ENCODE results near the gene S100A2.
"Not testable (repeated sequence)": the region's sequence is repeated elsewhere in the genome, so short reads cannot be mapped to it uniquely, and the experiment has no call there.

S100A2 gene

DNA sequence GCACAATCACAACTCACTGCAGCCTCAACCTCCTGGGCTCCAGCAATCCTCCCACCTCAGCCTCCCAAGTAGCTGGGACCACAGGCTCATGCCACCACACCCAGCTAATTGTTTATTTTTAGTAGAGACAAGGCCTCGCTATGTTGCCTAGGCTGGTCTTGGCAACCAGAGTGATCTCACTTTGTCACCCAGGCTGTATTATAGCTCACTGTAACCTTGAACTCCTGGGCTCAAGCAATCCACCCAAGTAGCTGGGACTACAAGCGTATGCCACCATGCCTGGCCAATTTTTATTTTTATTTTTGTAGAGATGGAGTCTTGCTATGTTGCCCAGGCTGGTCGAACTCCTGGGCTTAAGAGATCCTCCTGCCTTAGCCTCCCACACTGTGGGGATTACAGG lies 3.6 kb downstream of the S100A2 start:
- not testable (repeated sequence) for FAIRE-seq

DNA sequence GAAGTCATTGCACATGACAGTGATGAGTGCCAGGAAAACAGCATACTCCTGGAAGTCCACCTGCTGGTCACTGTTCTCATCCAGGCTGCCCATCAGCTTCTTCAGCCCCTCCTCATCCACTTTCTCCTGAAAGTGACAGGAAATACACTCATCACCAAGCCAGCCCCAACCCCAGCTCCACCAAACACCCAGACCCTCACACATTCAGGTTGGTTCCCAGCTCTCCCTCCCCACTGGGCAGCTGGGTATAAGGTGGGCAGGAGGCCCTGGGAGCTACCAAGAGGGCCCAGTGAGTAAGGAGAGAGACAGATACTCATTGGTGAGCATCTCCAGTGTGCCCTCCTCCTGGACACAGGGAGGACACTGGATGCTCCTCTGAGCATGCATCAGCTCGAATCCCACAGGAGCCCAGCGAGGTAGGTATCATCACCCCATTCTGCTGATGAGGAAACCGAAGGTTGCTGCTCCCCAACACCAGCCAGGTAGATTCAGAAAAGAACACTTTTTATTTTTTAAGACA lies 4.1 kb downstream of the S100A2 start:
- no peak for FAIRE-seq

DNA sequence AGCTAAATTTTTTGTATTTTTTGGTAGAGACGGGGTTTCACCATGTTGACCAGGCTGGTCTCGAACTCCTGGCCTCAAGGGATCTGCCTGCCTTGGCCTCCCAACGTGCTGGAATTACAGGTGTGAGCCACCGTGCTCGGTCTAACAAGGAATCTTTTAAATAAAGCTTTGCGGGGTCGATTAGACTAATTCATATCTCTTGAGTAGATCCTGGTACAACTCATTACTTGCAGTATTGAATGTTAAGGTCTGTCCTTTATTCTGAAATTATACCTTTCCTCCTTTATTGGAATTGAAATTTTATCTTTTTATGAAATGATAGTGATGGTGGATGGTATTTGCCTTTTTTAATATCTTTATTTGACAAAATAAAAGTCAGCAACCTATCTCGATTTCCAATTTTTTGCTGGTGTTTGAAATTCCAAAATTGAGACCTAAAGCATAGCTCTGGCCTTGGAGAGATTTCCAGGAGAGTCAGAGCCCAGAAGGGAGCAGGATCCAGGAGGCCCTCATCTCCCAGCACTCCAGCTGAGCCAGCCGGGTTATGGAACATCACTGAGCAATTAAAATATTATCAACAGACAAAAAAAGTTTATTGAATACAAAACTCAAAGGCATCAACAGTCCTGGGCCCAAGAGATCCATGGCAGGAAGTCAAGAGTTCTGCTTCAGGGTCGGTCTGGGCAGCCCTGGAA lies 4.7 kb downstream of the S100A2 start:
- FAIRE-seq: no peak

DNA sequence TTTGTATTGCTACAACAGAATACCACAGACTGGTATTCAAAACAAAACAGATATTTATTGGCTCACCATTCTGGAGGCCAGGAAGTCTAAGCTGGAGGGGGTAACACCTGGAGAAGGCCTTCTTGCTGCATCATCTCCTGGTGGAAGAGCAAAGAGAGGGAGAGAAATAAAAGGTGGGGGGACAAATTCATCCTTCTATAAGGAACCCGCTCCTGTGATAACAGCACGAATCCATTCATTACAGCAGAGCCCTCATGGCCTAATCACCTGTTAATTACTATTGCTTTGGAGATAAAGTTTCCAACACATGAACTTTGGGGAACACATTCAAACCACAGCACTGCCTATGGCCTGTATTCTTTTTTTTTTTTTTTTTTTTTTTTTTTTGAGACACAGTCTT lies 5.4 kb downstream of the S100A2 start:
- FAIRE-seq: no peak

DNA sequence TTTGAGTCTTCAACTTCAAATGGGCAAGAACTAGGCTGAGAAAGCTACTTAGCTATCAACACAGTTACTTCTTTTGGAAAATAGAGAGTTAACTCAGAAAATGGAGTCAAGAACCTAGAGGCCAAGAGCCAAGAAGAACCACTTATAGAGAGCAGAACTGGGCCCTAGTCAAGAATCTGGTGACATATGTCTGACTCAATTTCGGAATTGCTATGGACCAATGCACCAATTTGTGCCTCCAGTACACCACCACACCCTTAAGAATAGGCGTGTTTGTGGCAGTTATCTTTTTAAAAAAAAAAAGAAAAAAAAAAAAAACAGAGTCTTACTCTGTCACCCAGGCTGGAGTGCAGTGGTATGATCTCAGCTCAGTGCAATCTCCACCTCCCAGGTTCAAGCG lies 7.8 kb downstream of the S100A2 start:
- FAIRE-seq: no peak

DNA sequence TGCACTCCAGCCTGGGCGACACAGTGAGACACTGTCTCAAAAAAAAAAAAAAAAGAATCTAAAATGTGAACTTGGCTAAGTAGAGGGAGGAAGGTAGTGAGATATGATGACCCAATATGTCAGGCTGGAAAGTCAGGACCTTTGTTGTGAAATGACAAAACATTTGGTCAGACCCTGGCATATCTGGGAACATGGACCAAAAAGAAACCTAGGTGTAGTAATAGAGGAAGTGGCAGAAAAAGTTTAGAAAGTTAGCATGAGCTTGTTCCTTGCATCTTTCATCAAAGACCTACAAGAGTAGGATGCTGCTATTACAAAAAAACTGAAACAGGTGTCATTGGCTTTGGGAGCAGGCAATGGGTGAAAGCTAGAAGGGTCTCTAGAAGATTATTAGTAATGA lies 9.3 kb downstream of the S100A2 start:
- FAIRE-seq: no peak

DNA sequence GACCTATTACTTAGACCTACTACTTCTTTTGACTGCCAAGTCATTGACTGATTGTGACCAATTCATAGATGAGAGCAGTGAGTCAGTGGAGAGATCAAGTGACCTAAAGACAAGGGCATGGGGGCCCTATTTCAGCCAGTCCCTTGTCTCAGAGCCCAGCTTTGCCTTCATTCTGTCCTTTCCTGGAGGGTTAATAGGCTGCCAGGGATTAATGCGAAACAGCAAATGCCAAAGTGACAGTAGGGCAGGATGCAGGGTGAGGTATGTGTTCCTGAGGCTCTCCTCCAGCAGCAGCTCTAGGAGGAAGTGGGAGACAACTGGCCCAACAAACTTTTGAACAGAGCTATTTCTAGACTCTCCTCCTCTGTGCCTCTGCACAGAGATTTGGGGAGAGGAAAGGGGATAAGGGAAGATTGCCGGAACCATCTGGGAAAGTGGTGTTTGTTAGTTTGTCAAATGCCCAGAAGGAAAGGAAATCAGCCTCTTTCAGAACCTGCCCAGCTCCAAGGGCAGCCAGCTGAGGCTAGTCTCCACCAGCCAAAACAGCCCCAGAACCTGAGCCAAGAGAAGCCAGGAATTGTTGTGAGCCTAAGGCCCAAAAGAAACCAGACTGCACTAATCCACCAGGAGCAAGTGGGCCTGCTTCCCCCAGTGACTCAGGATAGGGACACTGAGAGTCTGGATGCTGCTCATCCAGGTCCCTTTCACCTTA lies 11.7 kb downstream of the S100A2 start:
- FAIRE-seq: no peak

DNA sequence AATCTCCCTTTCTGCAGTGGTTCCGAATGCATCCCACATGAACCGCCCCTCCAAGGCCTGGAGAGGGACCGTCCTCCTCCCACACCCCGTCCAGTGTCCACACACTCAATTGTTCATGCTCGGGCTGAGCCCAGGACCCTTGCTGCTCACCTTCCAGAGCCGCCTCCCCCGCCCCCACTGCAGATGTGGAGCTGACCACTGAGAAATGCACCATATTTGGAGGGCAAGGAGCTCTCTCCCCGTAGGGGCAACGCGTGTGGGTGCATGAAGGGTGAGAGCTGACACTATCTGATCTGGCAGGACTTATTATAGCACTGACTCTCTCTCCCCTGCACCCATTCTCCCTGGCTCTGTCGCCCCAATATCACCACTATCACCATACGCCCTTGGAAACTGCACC lies 12.5 kb downstream of the S100A2 start:
- FAIRE-seq: no peak

DNA sequence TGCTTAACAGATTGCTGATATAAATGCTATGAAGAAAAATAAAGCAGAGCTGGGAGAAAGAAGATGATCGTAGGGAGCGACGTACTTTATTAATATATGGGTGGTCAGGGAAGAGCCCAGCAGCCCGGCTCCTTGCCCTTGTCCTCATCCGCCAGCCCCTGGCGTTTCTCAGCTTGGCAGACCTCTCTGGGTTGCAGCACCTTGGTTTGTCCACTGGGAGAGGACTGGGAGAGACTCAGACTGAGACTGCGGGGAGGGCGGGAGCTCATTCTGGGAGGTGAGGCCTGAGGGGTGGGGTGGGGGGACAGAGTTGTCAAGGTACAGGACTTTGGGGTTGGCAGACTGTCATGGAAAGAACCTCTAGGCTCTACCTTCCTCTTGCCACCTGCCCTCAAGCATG lies 13.3 kb downstream of the S100A2 start:
- no peak for FAIRE-seq

DNA sequence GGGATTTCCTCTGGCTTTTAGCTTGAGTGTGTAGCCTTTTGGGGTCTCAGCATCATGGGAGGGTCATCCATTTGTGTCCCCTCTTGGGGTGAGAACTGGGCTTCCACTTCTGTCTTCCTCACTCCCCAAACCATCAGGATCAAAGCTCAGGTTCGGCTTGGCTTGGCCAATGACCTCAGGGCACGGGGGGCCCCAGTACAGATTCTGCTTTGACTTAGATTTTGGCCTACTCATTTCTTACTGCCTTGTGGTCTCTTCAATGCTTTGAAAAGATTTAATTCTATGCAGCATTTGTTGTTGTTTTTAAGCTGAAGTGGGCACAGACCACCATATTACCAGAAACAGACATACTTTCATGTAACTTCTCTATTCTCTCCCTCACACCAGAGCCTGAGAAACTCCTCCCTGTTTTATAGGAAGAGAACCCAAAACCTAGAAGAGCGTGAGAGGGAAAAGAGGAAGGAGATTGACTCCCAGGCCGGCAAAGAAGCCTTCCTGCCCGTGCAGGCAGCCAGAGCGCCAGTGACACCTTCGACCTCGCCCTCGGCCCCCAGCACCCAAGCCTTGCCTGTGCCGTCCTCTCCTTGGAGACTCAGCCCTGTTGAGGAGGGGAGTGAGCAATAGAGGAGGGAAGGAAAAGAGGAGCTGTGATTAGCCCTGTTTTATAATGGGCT lies 14.7 kb downstream of the S100A2 start:
- no peak for FAIRE-seq

DNA sequence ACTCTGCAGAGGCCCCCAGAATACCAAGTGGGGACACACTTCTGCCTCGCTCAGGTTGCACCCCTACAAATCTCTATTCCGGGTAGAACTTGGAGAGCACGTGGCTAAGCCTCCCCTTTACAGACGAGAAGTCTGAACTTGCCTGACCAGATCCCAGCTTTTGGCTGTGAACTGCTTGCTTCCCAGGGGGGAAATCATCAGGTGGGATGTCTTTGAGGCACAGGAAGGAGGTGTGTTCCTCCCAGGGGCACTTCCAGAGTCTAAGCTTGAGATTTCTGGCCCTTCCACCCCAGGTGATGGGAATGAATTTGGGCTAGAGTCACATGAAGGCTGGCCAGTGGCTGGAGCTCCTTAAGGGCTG lies 15.3 kb downstream of the S100A2 start:
- no peak for FAIRE-seq

DNA sequence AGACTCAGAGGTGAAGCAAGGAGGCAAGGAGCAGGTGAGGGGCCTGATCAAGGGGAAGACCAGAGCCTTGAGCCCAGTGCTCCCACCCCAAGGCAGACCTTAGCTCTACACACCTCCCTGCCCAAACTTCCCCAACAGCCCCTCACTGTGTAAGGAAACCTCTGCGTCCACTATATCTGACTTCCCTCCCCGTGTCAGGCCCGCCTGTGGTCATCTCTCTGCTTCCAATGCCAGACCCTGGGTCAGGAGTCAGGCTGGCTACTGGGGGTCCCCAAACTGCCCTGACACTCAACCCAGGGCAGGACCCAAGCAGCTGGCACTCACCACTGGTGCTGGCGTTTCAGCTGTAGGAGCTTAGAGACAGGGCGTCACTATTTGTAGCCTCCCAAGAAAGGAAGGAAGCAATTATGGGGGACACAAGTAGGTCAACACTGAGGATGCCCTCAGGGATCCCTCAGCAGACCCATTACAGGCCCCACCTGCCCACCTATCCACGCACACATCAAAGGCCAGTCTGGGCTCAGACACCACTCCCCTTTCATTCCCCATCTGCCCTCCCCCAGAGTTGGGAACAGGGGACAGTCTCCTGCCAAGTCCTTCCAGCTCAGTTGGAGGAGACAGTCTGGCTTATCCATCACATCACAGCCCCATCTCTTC lies 15.8 kb downstream of the S100A2 start:
- no peak for FAIRE-seq

DNA sequence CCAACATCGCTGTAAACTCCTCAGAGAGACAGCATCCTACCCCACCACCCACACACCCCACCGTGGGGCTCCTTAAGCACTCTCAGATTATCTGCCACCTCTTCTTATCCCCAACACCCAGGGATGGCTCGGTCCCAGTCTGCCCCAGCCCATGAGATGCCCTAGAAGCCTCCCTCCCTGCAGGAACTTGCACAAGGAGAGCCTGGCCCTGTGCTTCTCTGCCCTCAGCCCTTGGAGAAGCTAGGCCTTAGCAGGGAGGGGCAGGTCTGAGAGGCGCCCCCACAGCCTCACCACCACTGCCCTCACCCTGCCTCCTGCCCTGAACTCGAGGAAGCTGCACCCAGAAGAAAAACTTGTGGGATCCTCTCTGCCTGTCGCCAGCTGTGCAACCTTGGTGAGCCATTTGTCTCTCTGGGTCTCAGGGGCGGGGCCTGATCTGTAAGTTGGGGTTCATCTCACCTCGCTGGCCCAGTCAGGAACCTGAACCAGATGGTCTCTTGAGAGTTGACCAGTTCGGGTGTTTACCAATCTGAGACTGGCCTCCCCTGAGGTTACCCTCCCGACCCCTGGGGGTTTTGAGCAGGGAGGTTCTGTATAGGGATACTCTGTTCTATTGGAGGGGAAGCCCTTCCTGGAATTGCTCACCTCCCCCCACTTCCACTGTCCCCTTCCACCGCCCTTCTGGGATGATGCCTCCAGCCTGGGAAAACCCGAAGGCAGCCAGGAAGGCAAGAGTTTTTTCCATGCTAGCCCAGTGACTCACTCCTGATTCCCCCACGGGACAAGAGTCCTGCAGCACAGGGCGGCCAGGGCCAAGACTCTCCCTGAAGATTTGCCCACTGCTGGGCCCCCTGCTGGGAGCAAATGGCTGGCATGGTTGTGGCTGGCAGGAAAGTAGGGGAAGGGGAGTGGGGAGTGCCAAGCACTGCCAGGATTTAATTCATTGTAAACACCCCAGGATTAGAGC lies 16.6 kb downstream of the S100A2 start, which contains the start of gene S100A3:
Gene S100A3, minus strand, starts transcription at position 537 of the 967 bp plus-strand sequence. CDS start 773 bp downstream, outside the sequence.
- no peak for FAIRE-seq

DNA sequence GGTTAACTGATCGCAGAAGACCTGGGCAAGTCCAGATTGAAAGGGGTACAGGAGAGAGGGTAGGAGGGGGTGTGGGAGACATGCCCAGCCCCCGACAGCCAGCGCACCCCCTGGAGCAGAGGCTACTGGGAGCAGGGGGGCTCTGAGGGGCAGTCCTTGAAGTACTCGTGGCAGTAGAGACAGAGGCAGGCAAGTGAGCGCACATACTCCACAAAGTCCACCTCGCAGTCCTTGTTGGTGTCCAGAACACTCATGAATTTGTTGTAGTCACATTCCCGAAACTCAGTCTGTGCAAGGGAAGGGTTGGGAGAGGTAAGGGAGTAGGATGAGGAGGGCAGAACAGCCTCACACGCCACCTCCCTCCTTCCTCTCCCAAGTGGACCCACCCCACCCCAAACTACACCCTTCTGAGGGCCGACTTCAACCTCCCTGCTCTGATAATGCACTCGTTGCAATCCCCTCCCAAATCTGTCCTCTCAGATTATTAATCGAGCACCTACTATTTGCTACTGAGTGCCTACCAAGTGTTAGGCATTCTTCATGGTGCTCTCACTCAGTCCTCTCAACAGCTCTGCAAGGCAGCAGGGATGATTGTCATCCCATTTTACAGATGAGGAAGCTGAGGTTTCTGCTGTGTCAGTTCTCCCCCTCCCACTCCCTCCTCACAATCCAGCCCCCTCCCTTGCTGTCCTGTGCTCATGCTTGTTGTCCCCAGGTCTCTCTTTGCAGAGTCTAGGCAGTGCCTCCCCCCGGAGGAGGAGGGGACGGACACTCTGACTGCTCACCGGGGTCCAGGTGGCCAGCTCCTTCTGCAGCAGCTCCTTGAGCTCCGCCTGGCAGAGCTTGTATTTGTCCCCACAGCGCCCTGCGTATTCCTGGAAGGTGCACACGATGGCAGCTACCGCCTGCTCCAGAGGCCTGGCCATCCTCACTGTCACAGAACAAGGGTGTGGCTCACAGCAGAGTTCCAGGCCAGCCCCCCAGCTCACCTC lies 17.8 kb downstream of the S100A2 start:
- no peak for FAIRE-seq

DNA sequence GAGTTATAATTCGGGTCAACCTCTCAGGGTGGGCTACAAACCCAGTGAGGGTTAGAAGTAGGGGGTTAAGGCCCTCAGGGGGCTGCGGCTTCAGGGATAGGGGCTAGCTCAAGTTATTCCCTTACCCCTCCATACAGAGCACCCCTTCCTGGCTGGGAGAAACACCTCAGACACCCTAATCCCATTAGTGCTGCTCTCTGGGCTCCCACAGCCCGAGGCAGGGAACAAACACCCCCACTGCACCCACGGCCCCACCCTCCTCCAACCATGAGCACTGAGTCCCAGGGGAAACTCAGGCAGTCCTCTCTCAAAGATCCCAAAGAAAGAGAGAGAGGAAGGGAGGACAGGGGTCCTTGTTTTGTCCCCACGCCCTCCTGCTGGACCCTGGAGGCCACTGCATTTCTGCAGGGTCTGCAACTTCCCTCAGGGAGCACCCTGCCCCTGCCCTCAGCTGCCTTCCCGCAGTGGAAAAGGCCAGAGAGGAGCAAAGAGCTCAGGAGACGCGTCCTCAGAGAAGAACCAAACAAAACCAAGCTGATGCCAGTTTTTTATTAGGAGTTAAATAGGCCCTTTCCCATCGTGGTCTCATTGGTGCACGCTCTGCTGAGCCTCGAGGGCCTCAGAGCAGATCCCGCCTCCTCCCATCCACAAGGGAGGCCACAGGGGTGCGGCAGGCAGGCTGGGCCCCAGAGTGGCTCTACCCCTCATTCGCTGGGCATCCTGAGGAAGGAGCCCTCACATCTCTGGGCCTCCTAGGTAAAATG lies 18.7 kb downstream of the S100A2 start:
- FAIRE-seq: no peak

DNA sequence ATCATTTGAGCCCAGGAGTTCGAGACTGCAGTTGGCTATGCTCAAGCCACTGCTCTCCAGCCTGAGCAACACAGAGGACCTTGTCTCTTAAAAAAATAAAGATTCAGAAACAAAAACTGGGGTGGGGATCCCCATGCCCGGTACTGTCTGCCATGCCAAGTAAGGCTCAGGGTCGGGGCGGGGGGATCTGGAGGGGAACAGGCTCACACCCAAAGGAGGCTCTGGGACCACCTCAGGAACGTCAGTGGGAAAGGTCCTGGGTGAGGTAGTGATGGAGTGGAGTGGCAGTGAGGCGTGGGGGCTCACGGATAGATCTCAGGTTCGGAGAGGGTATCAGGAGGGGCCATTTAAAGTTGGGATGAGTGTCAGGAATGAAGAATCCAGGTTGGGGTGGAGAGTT lies 19.3 kb downstream of the S100A2 start:
- no peak for FAIRE-seq

DNA sequence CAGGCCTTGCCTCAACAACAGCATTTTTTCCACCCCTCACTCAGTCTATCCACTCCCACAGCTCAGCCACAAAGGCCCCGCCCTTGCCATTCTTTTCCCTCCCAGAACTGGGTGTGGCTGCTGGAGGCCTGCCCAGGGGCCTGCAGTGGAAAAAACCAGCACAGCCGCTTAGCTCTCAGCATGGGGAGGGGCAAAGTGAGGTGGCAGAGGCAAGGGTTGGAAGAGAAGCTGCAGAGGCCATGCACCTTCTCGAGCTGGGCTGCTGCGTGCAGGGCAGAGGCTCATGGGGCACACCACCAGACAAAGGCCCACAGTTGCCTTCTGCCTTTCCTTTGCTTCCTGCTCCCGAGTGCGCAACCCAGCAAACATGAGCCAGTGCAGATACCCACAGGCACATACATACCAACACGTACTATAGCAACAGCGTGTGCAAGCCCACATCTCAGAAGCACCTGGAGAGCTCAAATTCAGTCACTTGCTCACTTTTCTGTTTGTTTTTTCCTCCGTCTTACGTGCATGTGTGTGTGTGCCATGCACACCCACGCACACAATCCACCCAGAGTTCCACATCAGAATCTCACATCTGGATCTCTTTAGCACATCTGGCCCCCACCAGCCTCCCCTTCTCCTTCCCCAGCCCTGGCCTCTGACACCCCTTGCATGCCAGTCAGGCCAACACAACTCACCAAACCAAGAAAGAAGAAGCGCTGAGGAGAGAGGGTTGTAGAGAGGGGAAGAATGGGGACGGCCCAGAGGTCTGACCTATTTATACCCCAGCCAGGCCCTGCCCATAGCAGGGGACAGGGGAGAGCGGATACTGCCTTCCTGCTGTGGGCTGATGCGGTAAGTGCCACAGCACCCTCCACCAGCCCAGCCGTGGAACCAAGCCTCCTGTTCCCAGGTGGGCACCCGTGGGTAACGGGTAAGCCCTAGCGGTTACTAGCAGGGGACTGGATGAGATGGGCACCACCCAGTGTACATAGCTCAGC lies 20.3 kb downstream of the S100A2 start, which contains the start of gene S100A4:
Gene S100A4, minus strand, starts transcription at position 740 of the 989 bp plus-strand sequence. CDS start 1,012 bp downstream, outside the sequence.
- peak; percentile 79 for FAIRE-seq

DNA sequence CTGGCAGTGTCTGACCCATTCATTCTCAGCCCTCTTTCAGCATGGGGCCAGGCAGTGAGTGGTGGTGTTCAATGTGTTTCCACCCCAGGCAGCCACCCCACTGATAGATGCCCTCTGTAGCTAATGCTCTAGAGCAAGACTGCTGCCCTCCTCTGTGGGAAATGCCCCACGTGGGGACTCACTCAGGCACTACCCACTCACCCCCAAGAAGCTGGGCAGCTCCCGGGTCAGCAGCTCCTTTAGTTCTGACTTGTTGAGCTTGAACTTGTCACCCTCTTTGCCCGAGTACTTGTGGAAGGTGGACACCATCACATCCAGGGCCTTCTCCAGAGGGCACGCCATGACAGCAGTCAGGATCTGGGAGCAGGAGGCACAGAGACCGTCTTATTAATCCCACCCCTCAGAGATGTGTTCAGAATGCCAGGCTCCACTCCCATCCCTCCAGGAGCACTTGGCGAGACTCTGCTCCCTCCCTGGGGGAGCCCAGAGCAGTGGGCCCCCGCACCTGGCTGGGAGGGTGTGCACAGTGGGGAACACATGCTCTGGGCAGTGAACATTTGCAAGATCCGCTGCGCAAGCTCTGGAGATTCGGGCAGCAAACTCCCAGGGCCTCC lies 21.1 kb downstream of the S100A2 start:
- FAIRE-seq: no peak
